GM19438 (cell line): ENCODE data around the gene RANBP3.

ENCODE experiments used
- ATAC-seq: cut with Tn5 transposase; IDR thresholded peaks from one replicate; pipeline ENCODE4 v1.9.1; 2021; ENCODE audit warnings: low read depth; ENCODE audit not compliant: unreplicated experiment

RANBP3 gene

GRCh38 chr19:5932146-5932545 is 45.8 kb downstream of the RANBP3 start:
- ATAC-seq, result no peak

- ATAC-seq, result no peak
Measured at GRCh38 chr19:5931251-5931650, 46.7 kb downstream of the RANBP3 start.

GRCh38 chr19:5929625-5930024 is 48.3 kb downstream of the RANBP3 start:
- no peak for ATAC-seq

- ATAC-seq, result no peak
Measured at GRCh38 chr19:5929179-5929578, 48.8 kb downstream of the RANBP3 start.

GRCh38 chr19:5927441-5927821 is 50.5 kb downstream of the RANBP3 start:
- no peak for ATAC-seq

- no peak for ATAC-seq
Measured at GRCh38 chr19:5926641-5927440, 51.1 kb downstream of the RANBP3 start.

- ATAC-seq, result no peak
Measured at GRCh38 chr19:5925830-5926427, 52.0 kb downstream of the RANBP3 start.

GRCh38 chr19:5923356-5923755 is 54.6 kb downstream of the RANBP3 start:
- ATAC-seq, result no peak

GRCh38 chr19:5922161-5922545 is 55.8 kb downstream of the RANBP3 start:
- no peak for ATAC-seq

GRCh38 chr19:5921516-5922160 is 56.3 kb downstream of the RANBP3 start:
- no peak for ATAC-seq

- no peak for ATAC-seq
Measured at GRCh38 chr19:5918463-5919079, 59.4 kb downstream of the RANBP3 start.

- no peak for ATAC-seq
Measured at GRCh38 chr19:5917431-5918107, 60.4 kb downstream of the RANBP3 start.

GRCh38 chr19:5916181-5916708 is 61.7 kb downstream of the RANBP3 start:
- ATAC-seq, result no peak

- ATAC-seq, result no peak
Measured at GRCh38 chr19:5915782-5916165, 62.2 kb downstream of the RANBP3 start.

- no peak for ATAC-seq
Measured at GRCh38 chr19:5914946-5915781, 62.8 kb downstream of the RANBP3 start.

GRCh38 chr19:5914358-5914774 is 63.6 kb downstream of the RANBP3 start:
- ATAC-seq, result no peak

GRCh38 chr19:5913739-5914357 is 64.1 kb downstream of the RANBP3 start, which contains the start of gene CAPS:
Gene CAPS (plus strand): TSS chr19:5914254. CDS start chr19:5914407, 153 bp downstream.
- no peak for ATAC-seq

- ATAC-seq, result no peak
Measured at GRCh38 chr19:5911366-5911765, 66.6 kb downstream of the RANBP3 start.

- ATAC-seq, result no peak
Measured at GRCh38 chr19:5910638-5910907, 67.4 kb downstream of the RANBP3 start.
